Frontal cortex (tissue), 1 donor: Measurements from ENCODE around the gene NAA38. TPM values are rescaled to one million over a fixed set of nuclear protein-coding genes. Genes with fewer than 3 reads are reported as not detected.

Experiments
- small RNA-seq: library from RNA; depleted of rRNA; stranded (forward); fragments of <200 nt; gene quantifications from one replicate; pipeline ENCODE3, GENCODE V24; 2014
- total RNA-seq: library from RNA; depleted of rRNA; stranded (reverse); fragments of >200 nt; gene quantifications from one replicate; pipeline ENCODE4 v1.2.3, GENCODE V29; 2014

Gene NAA38
- total RNA-seq, 1 donor from 2014 or later: 30.2 TPM

Small RNA genes lying within 50 kb of the gene (small RNA-seq; reads per million reads assigned to genes)
- 131 reads per million, percentile 98 among the genes with 10 or more reads in this experiment for gene SCARNA21

Other genes starting within 250 kb of the NAA38 start
- gene FXR2, start 242.7 kb downstream of the NAA38 start, total RNA-seq: 68.1 TPM
- 31.4 TPM for gene SAT2, start 229.7 kb downstream of the NAA38 start, total RNA-seq
- gene SHBG, start 227.4 kb downstream of the NAA38 start, total RNA-seq: not detected
- gene ATP1B2, start 206.6 kb downstream of the NAA38 start, total RNA-seq: 8.2 TPM
- gene TP53, start 170.1 kb downstream of the NAA38 start, total RNA-seq: 6.9 TPM
- 11.8 TPM for gene WRAP53, start 169.1 kb downstream of the NAA38 start, total RNA-seq
- gene EFNB3, start 152.4 kb downstream of the NAA38 start, total RNA-seq: 17.5 TPM
- gene DNAH2, start 139.8 kb downstream of the NAA38 start, total RNA-seq: 1.2 TPM
- 15.1 TPM for gene KDM6B, start 23.3 kb downstream of the NAA38 start, total RNA-seq
- 1.2 TPM for gene TMEM88, start 2.5 kb downstream of the NAA38 start, total RNA-seq
- 15.1 TPM for gene CYB5D1, start 444 bp upstream of the NAA38 start, total RNA-seq
- gene CHD3, start 31.2 kb upstream of the NAA38 start, total RNA-seq: 276 TPM
- gene RNF227, start 58.7 kb upstream of the NAA38 start, total RNA-seq: 8.2 TPM
- gene KCNAB3, start 72.3 kb upstream of the NAA38 start, total RNA-seq: 1.2 TPM
- 14.3 TPM for gene TRAPPC1, start 74.4 kb upstream of the NAA38 start, total RNA-seq
- gene CNTROB, start 74.6 kb upstream of the NAA38 start, total RNA-seq: 25.3 TPM
- gene GUCY2D, start 145.1 kb upstream of the NAA38 start, total RNA-seq: under 0.01 TPM
- gene ALOX15B, start 181.5 kb upstream of the NAA38 start, total RNA-seq: under 0.01 TPM
- gene ALOX12B, start 230.2 kb upstream of the NAA38 start, total RNA-seq: not detected